ENCODE results near the gene MAPK1.
"Not testable (repeated sequence)": the region's sequence is repeated elsewhere in the genome, so short reads cannot be mapped to it uniquely, and the experiment has no call there.

MAPK1 gene

DNA sequence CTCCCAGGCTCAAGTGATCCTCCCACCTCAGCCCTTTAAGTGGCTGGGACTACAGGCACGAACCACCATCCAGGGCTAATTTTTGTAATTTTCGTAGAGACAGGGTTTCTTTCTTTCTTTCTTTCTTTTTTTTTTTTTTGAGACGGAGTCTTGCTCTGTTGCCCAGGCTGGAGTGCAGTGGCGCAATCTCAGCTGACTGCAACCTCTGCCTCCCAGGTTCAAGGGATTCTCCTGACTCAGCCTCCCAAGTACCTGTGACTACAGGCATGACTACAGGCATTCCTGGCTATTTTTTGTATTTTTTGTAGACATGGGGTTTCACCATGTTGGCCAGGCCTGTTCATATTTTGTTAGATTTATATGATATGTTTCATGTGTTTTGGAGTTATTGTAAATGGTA lies 28.8 kb upstream of the MAPK1 start:
- H3K4me3 Mint-ChIP-seq; H3K9me3 Mint-ChIP-seq; H3K4me1 Mint-ChIP-seq (ENCODE audit: low read depth); H3K27ac Mint-ChIP-seq; H3K36me3 Mint-ChIP-seq (ENCODE audit: low read depth): not testable (repeated sequence)
- peaks cover 18% of the 10 kb centered on the region for H3K27me3 Mint-ChIP-seq (ENCODE audit: low read depth)

DNA sequence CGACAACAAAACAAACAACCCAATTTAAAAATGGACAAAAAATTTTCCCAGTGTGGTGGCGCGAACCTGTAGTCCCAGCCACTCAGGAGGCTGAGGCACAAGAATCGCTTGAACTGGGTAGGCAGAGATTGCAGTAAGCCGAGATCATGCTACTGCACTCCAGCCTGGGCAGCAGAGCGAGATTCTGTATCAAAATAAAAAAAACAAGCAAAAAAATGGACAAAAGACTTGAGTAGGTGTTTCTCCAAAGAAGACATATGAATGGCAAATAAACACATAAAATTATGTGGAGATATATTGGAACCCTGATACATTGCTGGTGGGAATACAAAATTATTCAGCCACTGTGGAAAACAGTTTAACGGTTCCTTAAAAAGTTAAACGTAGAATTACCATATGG lies 27.4 kb upstream of the MAPK1 start:
- Mint-ChIP-seq H3K27me3 (ENCODE audit: low read depth) (peaks cover 15% of the 10 kb centered on the region), H3K36me3 (ENCODE audit: low read depth) (no peaks in the 10 kb centered on the region), H3K4me3 (no peak overlapping the region), H3K27ac (no peak overlapping the region), H3K9me3 (no peaks in the 10 kb centered on the region), H3K4me1 (ENCODE audit: low read depth) (no peaks in the 10 kb centered on the region)

DNA sequence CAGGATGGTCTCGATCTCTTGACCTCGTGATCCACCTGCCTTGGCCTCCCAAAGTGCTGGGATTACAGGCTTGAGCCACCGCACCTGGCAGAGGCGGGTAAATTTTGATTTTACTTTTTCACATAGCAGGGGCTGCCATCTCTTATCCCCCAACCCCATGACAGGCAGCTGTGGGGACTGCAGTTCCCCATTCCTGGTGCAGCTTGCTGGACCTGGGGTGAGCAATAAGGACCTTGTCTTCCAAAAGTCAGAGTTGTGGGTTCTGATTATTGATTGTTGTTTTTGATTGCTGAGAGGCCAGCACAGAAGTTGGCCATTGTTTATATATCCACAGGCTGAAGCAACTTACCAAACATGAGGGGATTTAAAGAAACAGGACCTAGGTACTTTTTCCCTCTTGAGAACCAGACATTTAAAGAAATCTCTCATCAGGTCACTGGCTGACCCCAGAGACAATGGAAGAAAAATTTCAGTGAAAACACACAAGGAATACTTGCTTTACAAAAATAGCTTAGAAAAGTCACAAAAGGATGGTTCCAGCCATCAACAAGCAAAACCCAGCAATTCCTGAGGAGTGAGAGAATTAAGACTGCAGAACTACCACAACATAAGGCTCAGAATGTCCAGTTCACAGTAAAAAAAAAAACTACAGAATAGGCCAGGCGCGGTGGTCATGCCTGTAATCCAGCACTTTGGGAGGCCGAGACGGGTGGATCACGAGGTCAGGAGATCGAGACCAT lies 22.0 kb upstream of the MAPK1 start:
- H3K27ac Mint-ChIP-seq, result no peak overlapping the region
- H3K4me1 Mint-ChIP-seq (ENCODE audit: low read depth), result no peaks in the 10 kb centered on the region
- no peaks in the 10 kb centered on the region for H3K9me3 Mint-ChIP-seq
- peaks cover 2% of the 10 kb centered on the region for H3K27me3 Mint-ChIP-seq (ENCODE audit: low read depth)
- no peak overlapping the region for H3K4me3 Mint-ChIP-seq
- H3K36me3 Mint-ChIP-seq (ENCODE audit: low read depth), result no peaks in the 10 kb centered on the region

DNA sequence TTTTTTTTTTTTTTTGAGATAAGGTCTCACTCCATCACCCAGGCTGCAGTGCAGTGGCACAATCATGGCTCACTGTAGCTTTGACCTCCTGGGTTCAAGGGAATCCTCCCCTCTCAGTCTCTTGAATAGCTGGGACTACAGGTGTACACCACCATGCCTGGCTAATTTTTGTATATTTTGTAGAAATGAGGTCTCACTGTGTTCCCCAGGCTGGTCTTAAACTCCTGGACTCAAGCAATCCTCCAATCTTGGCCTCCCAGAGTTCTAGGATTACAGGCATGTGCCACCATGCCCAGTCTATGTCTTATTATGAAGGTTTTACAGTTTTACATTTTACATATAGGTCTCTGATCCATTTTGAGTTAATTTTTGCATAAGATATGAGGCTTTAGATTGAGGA lies 20.4 kb upstream of the MAPK1 start:
- Mint-ChIP-seq H3K4me3 (no peak overlapping the region), H3K27ac (no peak overlapping the region), H3K9me3 (no peaks in the 10 kb centered on the region), H3K4me1 (ENCODE audit: low read depth) (no peaks in the 10 kb centered on the region), H3K27me3 (ENCODE audit: low read depth) (no peaks in the 10 kb centered on the region), H3K36me3 (ENCODE audit: low read depth) (no peaks in the 10 kb centered on the region)

DNA sequence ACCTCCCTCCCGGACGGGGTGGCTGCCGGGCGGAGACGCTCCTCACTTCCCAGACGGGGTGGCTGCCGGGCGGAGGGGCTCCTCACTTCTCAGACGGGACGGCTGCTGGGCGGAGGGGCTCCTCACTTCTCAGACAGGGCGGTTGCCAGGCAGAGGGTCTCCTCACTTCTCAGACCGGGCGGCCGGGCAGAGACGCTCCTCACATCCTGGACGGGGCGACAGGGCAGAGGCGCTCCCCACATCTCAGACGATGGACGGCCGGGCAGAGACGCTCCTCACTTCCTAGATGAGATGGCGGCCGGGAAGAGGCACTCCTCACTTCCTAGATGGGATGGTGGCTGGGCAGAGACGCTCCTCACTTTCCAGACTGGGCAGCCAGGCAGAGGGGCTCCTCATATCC lies 16.5 kb upstream of the MAPK1 start:
- not testable (repeated sequence) for H3K4me3 Mint-ChIP-seq; H3K27ac Mint-ChIP-seq; H3K36me3 Mint-ChIP-seq (ENCODE audit: low read depth); H3K9me3 Mint-ChIP-seq; H3K4me1 Mint-ChIP-seq (ENCODE audit: low read depth)
- peaks cover 13% of the 10 kb centered on the region for H3K27me3 Mint-ChIP-seq (ENCODE audit: low read depth)

DNA sequence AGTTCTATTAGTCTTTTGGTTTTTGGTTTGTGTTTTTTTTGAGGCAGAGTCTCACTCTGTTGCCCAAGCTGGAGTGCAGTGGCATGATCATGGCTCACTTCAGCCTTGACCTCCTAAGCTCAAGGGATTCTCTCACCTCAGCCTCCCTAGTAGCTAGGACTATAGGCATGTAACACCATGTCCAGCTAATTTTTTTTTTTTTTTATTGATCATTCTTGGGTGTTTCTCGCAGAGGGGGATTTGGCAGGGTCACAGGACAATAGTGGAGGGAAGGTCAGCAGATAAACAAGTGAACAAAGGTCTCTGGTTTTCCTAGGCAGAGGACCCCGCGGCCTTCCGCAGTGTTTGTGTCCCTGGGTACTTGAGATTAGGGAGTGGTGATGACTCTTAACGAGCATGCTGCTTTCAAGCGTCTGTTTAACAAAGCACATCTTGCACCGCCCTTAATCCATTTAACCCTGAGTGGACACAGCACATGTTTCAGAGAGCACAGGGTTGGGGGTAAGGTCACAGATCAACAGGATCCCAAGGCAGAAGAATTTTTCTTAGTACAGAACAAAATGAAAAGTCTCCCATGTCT lies 15.4 kb upstream of the MAPK1 start:
- H3K27ac Mint-ChIP-seq; H3K36me3 Mint-ChIP-seq (ENCODE audit: low read depth); H3K4me1 Mint-ChIP-seq (ENCODE audit: low read depth); H3K9me3 Mint-ChIP-seq; H3K4me3 Mint-ChIP-seq: not testable (repeated sequence)
- peaks cover 13% of the 10 kb centered on the region for H3K27me3 Mint-ChIP-seq (ENCODE audit: low read depth)

DNA sequence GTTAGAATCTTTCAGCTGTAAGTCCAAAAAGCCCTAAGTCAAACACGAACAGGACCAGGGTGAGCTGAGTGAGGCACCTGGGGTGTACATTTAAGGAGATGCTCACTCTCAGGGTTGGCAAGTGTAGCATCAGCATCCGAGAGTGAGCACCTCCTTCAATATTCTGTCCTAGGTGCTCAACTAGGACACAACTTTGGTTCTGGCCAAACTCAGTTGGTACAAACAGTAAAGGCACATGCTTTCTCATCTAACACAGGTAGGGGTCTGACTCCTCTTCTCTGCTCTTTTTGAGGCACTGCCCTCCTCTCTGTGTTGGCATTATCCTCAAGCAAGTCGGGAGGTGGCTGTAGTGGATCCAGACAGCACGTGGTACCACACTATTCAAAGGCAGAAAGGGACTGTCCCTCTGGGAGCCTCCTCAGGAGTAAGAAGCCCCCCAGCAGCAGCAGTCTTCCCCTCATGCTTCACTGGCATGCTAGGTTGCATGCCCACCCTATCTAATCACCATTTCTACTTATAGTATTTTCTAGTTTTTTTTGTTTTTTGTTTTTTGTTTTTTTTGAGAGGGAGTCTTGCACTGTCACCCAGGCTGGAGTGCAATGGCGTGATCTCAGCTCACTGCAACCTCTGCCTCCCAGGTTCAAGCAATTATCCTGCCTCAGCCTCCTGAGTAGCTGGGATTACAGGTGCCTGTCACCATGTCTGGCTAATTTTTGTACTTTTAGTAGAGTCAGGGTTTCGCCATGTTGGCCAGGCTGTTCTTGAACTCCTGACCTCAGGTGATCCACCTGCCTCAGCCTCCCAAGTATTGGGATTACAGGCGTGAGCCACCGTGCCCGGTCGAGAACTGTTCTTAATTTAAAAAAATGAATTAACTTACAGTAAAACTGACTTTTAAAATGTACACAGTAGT lies 14.7 kb upstream of the MAPK1 start:
- no peaks in the 10 kb centered on the region for H3K36me3 Mint-ChIP-seq (ENCODE audit: low read depth)
- H3K27ac Mint-ChIP-seq, result no peak overlapping the region
- H3K4me3 Mint-ChIP-seq, result no peak overlapping the region
- no peaks in the 10 kb centered on the region for H3K9me3 Mint-ChIP-seq
- peaks cover 13% of the 10 kb centered on the region for H3K27me3 Mint-ChIP-seq (ENCODE audit: low read depth)
- no peaks in the 10 kb centered on the region for H3K4me1 Mint-ChIP-seq (ENCODE audit: low read depth)

DNA sequence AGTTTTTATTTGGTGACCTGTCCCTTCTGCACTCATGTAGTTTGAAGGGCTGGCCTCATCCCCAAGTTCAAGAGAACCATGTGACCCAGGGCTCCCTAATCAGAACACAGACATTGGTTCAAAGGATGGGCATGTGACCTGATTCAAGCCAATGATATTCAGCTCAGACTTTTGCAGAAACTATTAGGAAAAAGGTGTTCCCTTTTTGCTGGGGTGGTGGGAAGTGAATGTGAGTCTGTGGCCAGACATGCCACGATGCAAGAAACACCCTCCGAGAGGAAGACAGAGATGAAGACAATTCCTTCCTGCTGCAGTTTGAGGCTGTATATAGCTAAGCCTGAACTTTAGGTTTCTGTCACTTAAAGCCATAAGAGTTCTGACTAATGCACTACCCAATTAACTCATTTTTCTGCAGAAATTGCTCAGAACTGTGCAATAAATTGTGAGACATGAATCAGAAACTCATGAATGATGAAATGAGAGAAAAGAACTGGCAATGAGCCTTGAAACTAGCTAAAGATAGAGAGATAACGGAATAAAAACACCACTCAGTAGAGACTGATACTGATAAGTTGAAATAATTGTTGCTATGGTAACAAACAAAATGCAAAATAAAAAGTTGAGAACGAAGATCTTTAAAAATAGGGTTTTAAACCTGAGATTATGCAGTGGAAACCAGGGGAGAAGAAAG lies 9.2 kb upstream of the MAPK1 start:
- H3K27me3 Mint-ChIP-seq (ENCODE audit: low read depth), result peaks cover 27% of the 10 kb centered on the region
- H3K4me3 Mint-ChIP-seq, result no peak overlapping the region
- peak overlapping the region; percentile 68 for H3K27ac Mint-ChIP-seq
- H3K36me3 Mint-ChIP-seq (ENCODE audit: low read depth), result peaks cover 2% of the 10 kb centered on the region
- H3K4me1 Mint-ChIP-seq (ENCODE audit: low read depth), result peaks cover 6% of the 10 kb centered on the region
- no peaks in the 10 kb centered on the region for H3K9me3 Mint-ChIP-seq

DNA sequence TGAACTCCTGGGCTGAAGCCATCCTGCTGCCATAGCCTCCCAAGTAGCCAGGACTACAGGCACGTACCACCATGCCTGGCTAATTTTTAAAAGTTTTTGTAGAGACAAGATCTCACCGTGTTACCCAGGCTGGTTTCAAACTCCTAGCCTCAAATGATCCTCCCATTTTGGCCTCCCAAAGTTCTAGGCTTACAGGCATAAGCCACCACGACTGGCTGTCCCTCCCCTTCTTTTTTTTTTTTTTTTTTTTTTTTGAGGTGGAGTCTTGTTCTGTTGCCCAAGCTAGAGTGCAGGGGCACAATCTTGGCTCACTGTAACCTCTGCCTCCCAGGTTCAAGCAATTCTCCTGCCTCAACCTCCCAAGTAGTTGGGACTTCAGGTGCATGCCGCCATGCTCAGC lies 7.5 kb upstream of the MAPK1 start:
- H3K36me3 Mint-ChIP-seq (ENCODE audit: low read depth); H3K4me3 Mint-ChIP-seq; H3K4me1 Mint-ChIP-seq (ENCODE audit: low read depth); H3K9me3 Mint-ChIP-seq; H3K27ac Mint-ChIP-seq: not testable (repeated sequence)
- peaks cover 31% of the 10 kb centered on the region for H3K27me3 Mint-ChIP-seq (ENCODE audit: low read depth)

DNA sequence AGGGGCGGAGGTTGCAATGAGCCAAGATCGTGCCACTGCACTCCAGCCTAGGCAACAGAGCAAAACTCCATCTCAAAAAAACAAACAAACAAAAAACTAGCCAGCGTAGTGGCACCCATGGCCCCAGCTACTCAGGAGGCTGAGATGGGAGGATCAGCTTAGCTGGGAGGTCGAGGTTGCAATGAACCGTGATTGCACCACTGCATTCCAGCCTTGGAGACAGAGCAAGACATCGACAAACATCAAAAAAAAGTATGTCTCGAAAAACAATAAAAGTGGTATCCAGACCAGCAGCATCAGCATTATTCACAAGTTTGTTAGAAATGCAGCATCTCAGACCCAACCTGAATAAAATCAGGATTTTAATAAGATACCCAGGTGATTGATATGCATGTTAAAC lies 6.2 kb upstream of the MAPK1 start:
- no peaks in the 10 kb centered on the region for H3K9me3 Mint-ChIP-seq
- H3K4me1 Mint-ChIP-seq (ENCODE audit: low read depth), result peaks cover 8% of the 10 kb centered on the region
- peaks cover 2% of the 10 kb centered on the region for H3K36me3 Mint-ChIP-seq (ENCODE audit: low read depth)
- H3K27ac Mint-ChIP-seq, result no peak overlapping the region
- no peak overlapping the region for H3K4me3 Mint-ChIP-seq
- H3K27me3 Mint-ChIP-seq (ENCODE audit: low read depth), result peaks cover 36% of the 10 kb centered on the region

DNA sequence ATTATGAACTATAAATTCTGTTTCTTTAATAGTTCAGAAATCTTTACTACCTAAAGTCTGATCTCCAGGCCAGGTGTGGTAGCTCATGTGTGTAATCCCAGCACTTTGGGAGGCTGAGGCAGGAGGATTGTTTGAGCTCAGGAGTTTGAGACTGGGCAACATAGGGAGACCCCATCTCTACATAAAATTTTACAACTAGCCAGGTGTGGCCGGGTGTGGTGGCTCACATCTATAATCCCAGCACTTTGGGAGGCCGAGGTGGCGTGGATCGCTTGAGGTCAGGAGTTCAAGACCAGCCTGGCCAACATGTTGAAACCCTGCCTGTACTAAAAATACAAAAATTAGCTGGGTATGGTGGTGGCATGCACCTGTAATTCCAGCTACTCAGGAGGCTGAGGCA lies 5.3 kb upstream of the MAPK1 start:
- not testable (repeated sequence) for H3K27ac Mint-ChIP-seq; H3K9me3 Mint-ChIP-seq; H3K36me3 Mint-ChIP-seq (ENCODE audit: low read depth); H3K4me3 Mint-ChIP-seq
- Mint-ChIP-seq H3K27me3 (ENCODE audit: low read depth) (peaks cover 44% of the 10 kb centered on the region), H3K4me1 (ENCODE audit: low read depth) (peaks cover 14% of the 10 kb centered on the region)

DNA sequence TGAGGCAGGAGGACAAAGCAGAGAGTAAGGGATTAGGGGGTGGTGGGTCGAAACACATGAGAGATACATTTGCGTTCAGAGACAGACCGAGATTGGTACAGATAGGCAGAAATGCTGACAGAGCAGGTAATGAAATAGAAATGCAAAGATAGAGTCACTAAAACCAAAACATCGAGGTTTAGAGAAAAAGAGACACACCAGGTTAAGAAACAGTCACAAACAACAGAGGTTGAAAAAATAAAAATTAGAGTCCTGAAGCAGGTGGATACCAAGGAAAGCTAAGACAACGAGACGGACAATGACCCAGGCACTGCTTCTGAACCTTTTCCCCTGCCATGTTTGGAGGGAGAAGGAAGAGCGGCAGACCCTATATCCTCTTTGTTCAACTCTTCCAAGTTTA lies 1.2 kb upstream of the MAPK1 start:
- peaks cover 15% of the 10 kb centered on the region for H3K36me3 Mint-ChIP-seq (ENCODE audit: low read depth)
- H3K4me3 Mint-ChIP-seq, result peak overlapping the region; percentile 74
- no peaks in the 10 kb centered on the region for H3K9me3 Mint-ChIP-seq
- peak overlapping the region; percentile 67 for H3K27ac Mint-ChIP-seq
- H3K27me3 Mint-ChIP-seq (ENCODE audit: low read depth), result peaks cover 30% of the 10 kb centered on the region
- H3K4me1 Mint-ChIP-seq (ENCODE audit: low read depth), result peaks cover 28% of the 10 kb centered on the region

DNA sequence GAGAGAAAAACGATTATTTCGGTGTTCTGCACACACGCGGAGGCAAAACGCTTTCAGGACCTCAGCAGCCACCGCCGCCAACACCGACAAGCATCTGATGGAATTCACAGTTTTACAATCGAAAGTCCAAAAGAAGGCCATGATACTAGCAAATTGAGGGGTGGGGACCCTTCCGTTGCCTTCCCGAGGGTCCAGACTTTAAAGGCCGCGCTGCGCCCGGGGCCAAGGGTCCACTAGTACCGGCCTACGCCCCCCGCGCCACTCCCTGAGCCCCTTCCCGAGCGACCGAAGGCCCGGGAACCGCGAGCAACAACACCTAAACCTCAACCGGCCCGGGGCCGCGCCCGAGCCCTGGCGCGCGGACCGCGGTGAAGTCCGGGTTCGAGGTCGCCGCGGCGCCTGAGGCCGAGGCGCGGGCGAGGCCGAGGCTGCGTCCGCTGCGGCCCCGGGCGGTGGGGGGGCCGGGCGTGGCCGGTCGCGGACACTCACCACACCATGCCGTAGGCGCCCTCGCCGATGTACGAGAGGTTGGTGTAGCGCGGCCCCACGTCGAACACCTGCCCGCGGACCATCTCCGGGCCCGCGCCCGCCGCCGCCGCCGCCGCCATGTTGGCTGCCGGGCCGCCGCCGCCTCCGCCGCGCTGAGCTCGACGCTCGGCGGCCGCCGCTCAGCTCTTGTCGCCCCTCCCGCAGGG lies 465 bp downstream of the MAPK1 start:
- Mint-ChIP-seq H3K36me3 (ENCODE audit: low read depth) (peaks cover 19% of the 10 kb centered on the region), H3K9me3 (no peaks in the 10 kb centered on the region), H3K27me3 (ENCODE audit: low read depth) (peaks cover 24% of the 10 kb centered on the region), H3K4me3 (peak overlapping the region; percentile 95), H3K4me1 (ENCODE audit: low read depth) (peaks cover 36% of the 10 kb centered on the region), H3K27ac (peak overlapping the region; percentile 85)

DNA sequence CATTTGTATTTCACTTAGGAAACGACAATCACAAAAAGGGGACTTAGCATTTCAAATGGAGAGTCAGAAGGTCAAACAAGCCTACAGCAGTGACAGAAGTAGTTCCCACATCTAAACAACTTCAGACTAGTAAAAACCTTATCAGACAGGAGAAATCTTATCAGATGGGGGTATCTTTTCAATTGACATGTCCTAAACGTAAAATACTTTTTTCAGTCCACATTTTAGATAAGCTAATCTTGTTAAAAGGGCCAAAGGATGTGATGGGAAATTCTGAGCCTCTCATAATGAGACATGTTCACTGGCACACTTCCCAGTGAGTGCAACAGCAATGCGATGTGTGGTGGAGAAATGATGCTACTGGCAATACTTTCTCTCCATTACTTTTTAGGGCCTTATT lies 2.4 kb downstream of the MAPK1 start:
- peaks cover 22% of the 10 kb centered on the region for H3K36me3 Mint-ChIP-seq (ENCODE audit: low read depth)
- no peaks in the 10 kb centered on the region for H3K9me3 Mint-ChIP-seq
- H3K27ac Mint-ChIP-seq, result no peak overlapping the region
- H3K4me3 Mint-ChIP-seq, result peak overlapping the region; percentile 21
- peaks cover 50% of the 10 kb centered on the region for H3K4me1 Mint-ChIP-seq (ENCODE audit: low read depth)
- peaks cover 13% of the 10 kb centered on the region for H3K27me3 Mint-ChIP-seq (ENCODE audit: low read depth)

All from T-helper 1 cell treated with Interleukin-12 subunit alpha and Interleukin-12 subunit beta and Interleukin-4 antibody, amounts not matched to agents 30 μg/mL and 1 μg/mL, for 36 hours (primary cell).